Liver (tissue), 9 donors: ENCODE results near the gene RIPOR1. TPM values are rescaled to one million over a fixed set of nuclear protein-coding genes. Genes with fewer than 3 reads are reported as not detected.

Experiments used
- DNase-seq: peaks from one replicate; pipeline ENCODE4 v3.0.0-alpha.2; 2017; ENCODE audit warnings: low spot score
- H3K27ac ChIP-seq, 2 donors: one replicate each; pipeline ENCODE4 v1.7.0; 2013; ENCODE audit warnings: inconsistent platforms in 2 of 2, low read length in 2 of 2, control low read depth in 1 of 2, low read depth in 1 of 2, mild to moderate bottlenecking in 1 of 2
- H3K27me3 ChIP-seq, 4 donors: one replicate each; pipeline versions ENCODE4 v1.6.1 to v1.7.0; 2013; ENCODE audit warnings: low read length in 3 of 4, inconsistent platforms in 1 of 4, mild to moderate bottlenecking in 1 of 4, moderate library complexity in 1 of 4; ENCODE audit not compliant: control insufficient read depth in 4 of 4, insufficient read depth in 4 of 4
- H3K36me3 ChIP-seq, 4 donors: one replicate each; pipeline versions ENCODE4 v1.6.1 to v1.7.0; 2013; ENCODE audit warnings: low read length in 3 of 4, mild to moderate bottlenecking in 3 of 4, low read depth in 1 of 4, moderate library complexity in 1 of 4; ENCODE audit not compliant: control insufficient read depth in 4 of 4, insufficient read depth in 3 of 4
- H3K4me1 ChIP-seq, 4 donors: one replicate each; pipeline versions ENCODE4 v1.6.1 to v1.7.0; 2013; ENCODE audit warnings: low read length in 3 of 4, mild to moderate bottlenecking in 3 of 4, moderate library complexity in 1 of 4; ENCODE audit not compliant: control insufficient read depth in 4 of 4, insufficient read depth in 4 of 4
- H3K4me3 ChIP-seq, 3 donors: one replicate each; pipeline versions ENCODE4 v1.6.1 to v1.7.0; 2013; ENCODE audit warnings: low read length in 3 of 3, control low read depth in 1 of 3, low read depth in 1 of 3, mild to moderate bottlenecking in 1 of 3
- H3K9ac ChIP-seq, 2 donors: one replicate each; pipeline ENCODE4 v1.7.0; 2013; ENCODE audit warnings: low read length in 2 of 2, mild to moderate bottlenecking in 2 of 2, moderate library complexity in 2 of 2, control low read depth in 1 of 2, low read depth in 1 of 2
- H3K9me3 ChIP-seq, 4 donors: one replicate each; pipeline versions ENCODE4 v1.6.1 to v1.7.0; 2013; ENCODE audit warnings: low read length in 3 of 4; ENCODE audit not compliant: control insufficient read depth in 4 of 4
- ATF3 ChIP-seq: IDR thresholded peaks from 2 replicates; pipeline ENCODE4 v1.6.1; 2016; ENCODE audit warnings: antibody characterized with exemption
- CTCF ChIP-seq: fragments of 150-350 bp; IDR thresholded peaks from 2 replicates; pipeline ENCODE4 v1.5.1; 2017; ENCODE audit warnings: improper control_type of control experiment, low read depth, low read length; ENCODE audit not compliant: missing input control
- EGR1 ChIP-seq, 2 donors: IDR thresholded peaks; 2 replicates each; pipeline ENCODE4 v1.6.1; 2016 to 2018; ENCODE audit warnings: antibody characterized with exemption in 2 of 2, low read depth in 2 of 2
- FOXA1 ChIP-seq: IDR thresholded peaks from 2 replicates; pipeline ENCODE4 v1.6.1; 2016; ENCODE audit warnings: antibody characterized with exemption
- FOXA2 ChIP-seq: IDR thresholded peaks from 2 replicates; pipeline ENCODE4 v1.6.1; 2016; ENCODE audit warnings: antibody characterized with exemption
- GABPA ChIP-seq, 2 donors: IDR thresholded peaks in 1 of 2; conservative IDR thresholded peaks in 1 of 2; 2 replicates each; pipeline ENCODE4 v1.6.1; 2016; ENCODE audit warnings: antibody characterized with exemption in 2 of 2, mild to moderate bottlenecking in 1 of 2, moderate library complexity in 1 of 2
- HNF4A ChIP-seq, 2 donors: conservative IDR thresholded peaks; 2 replicates each; pipeline ENCODE4 v1.6.1; 2016; ENCODE audit warnings: antibody characterized with exemption in 2 of 2, mild to moderate bottlenecking in 2 of 2
- HNF4G ChIP-seq: IDR thresholded peaks from 2 replicates; pipeline ENCODE4 v1.6.1; 2016; ENCODE audit warnings: antibody characterized with exemption
- JUND ChIP-seq, 2 donors: IDR thresholded peaks; 2 replicates each; pipeline ENCODE4 v1.6.1; 2016; ENCODE audit warnings: antibody characterized with exemption in 2 of 2
- MAX ChIP-seq: IDR thresholded peaks from 2 replicates; pipeline ENCODE4 v1.6.1; 2016; ENCODE audit warnings: antibody characterized with exemption
- NR2F2 ChIP-seq: IDR thresholded peaks from 2 replicates; pipeline ENCODE4 v1.6.1; 2016; ENCODE audit warnings: antibody characterized with exemption
- RAD21 ChIP-seq, 2 donors: IDR thresholded peaks; 2 replicates each; pipeline ENCODE4 v1.6.1; 2016; ENCODE audit warnings: antibody characterized with exemption in 2 of 2, mild to moderate bottlenecking in 2 of 2
- SP1 ChIP-seq: IDR thresholded peaks from 2 replicates; pipeline ENCODE4 v1.6.1; 2018; ENCODE audit warnings: antibody characterized with exemption, mild to moderate bottlenecking
- TAF1 ChIP-seq: conservative IDR thresholded peaks from 2 replicates; pipeline ENCODE4 v1.6.1; 2016; ENCODE audit warnings: antibody characterized with exemption, mild to moderate bottlenecking
- YY1 ChIP-seq: IDR thresholded peaks from 2 replicates; pipeline ENCODE4 v1.6.1; 2016; ENCODE audit warnings: antibody characterized with exemption, mild to moderate bottlenecking
- ZBTB33 ChIP-seq: IDR thresholded peaks from 2 replicates; pipeline ENCODE4 v1.6.1; 2016; ENCODE audit warnings: antibody characterized with exemption
- WGBS: extraction: QIAGEN DNeasy Blood & Tissue Kit; methylation state at CpG from one replicate; pipeline ENCODE4 v1.1.7; 2013; 5-methylcytosine and 5-hydroxymethylcytosine counted together
- polyA plus RNA-seq, 2 donors: library from polyadenylated mRNA; stranded (reverse) in 1 of 2; unstranded in 1 of 2; fragments of 200-250 nt in 1 of 2; fragments of >200 nt in 1 of 2; fragmentation: Nextera tagmentation in 1 of 2; extraction: Ambion mirVana in 1 of 2; gene quantifications; one replicate each; pipeline versions ENCODE4 v1.2.1 to v1.2.3, GENCODE V29; 2013 to 2015
- total RNA-seq, 2 donors: library from RNA; depleted of rRNA; stranded (reverse); fragments of >200 nt; gene quantifications; one replicate each; pipeline ENCODE4 v1.2.3, GENCODE V29; 2014
- TF ChIP-seq, protein P1 (sequence below): IDR thresholded peaks from 2 replicates; pipeline ENCODE4 v1.6.1; 2016; ENCODE audit warnings: antibody characterized with exemption, mild to moderate bottlenecking
- donor health status: healthy.
- donor health status: healthy.
- donor health status: healthy.
- donor health status: healthy.
- donor health status: healthy.

Gene RIPOR1
- total and polyA plus RNA-seq, 4 donors, result 7.6 to 25.2 (median 15.3) TPM

DNA sequence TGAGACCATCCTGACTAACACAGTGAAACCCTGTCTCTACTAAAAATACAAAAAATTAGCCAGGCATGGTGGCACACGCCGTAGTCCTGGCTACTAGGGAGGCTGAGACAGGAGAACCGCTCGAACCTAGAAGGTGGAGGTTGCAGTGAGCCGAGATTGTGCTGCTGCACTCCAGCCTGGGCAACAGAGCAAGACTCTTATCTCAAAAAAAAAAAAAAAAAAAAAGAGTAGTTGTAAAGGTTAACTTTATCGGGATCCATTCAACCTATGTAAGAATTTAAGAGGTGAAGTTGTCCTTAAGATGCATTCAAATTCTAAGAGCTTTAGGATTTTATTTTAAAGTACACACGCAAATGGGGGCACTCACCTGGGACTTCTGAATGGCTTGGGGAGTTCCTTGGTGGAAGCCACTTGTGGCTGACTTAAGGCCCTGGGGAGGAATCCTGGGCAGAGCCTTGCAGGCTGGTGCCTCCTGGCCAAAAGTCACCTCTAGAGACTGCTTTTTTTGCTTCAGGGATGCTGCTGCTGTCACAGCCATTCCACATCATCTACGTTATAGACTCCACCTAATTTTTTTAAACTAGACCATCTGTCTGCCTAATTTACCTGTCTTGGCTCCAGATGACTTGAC is 37.0 kb downstream of the RIPOR1 start:
- Histone ChIP-seq H3K4me1 (peaks cover 5 to 37% (median 29%) of the 10 kb centered on the region in 4 donors), H3K9me3 (no peaks in the 10 kb centered on the region), H3K4me3 (no peak overlapping the region), H3K27me3 (no peaks in the 10 kb centered on the region), H3K9ac (no peak overlapping the region), H3K27ac (no peak overlapping the region), H3K36me3 (no peaks in the 10 kb centered on the region)
- DNase-seq, result no peak
- 94% methylated on average over 8 of the region's 8 CpGs for WGBS
- no peak for TF ChIP-seq JUND (IDR thresholded peaks at IDR 0.05)
- TF ChIP-seq FOXA1, result no peak
- no peak for TF ChIP-seq ATF3
- TF ChIP-seq RAD21 (IDR thresholded peaks at IDR 0.05), result no peak
- TF ChIP-seq EGR1 (IDR thresholded peaks at IDR 0.05; ENCODE audit: low read depth in 2 of 2), result no peak
- TF ChIP-seq, protein P1, sequence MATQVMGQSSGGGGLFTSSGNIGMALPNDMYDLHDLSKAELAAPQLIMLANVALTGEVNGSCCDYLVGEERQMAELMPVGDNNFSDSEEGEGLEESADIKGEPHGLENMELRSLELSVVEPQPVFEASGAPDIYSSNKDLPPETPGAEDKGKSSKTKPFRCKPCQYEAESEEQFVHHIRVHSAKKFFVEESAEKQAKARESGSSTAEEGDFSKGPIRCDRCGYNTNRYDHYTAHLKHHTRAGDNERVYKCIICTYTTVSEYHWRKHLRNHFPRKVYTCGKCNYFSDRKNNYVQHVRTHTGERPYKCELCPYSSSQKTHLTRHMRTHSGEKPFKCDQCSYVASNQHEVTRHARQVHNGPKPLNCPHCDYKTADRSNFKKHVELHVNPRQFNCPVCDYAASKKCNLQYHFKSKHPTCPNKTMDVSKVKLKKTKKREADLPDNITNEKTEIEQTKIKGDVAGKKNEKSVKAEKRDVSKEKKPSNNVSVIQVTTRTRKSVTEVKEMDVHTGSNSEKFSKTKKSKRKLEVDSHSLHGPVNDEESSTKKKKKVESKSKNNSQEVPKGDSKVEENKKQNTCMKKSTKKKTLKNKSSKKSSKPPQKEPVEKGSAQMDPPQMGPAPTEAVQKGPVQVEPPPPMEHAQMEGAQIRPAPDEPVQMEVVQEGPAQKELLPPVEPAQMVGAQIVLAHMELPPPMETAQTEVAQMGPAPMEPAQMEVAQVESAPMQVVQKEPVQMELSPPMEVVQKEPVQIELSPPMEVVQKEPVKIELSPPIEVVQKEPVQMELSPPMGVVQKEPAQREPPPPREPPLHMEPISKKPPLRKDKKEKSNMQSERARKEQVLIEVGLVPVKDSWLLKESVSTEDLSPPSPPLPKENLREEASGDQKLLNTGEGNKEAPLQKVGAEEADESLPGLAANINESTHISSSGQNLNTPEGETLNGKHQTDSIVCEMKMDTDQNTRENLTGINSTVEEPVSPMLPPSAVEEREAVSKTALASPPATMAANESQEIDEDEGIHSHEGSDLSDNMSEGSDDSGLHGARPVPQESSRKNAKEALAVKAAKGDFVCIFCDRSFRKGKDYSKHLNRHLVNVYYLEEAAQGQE, result no peak
- TF ChIP-seq FOXA2, result no peak
- no peak for TF ChIP-seq HNF4A (conservative IDR thresholded peaks at IDR 0.05)
- TF ChIP-seq SP1, result no peak
- TF ChIP-seq MAX, result no peak
- TF ChIP-seq ZBTB33, result no peak
- no peak for TF ChIP-seq TAF1
- no peak for TF ChIP-seq HNF4G
- no peak for TF ChIP-seq NR2F2
- no peak for TF ChIP-seq CTCF

DNA sequence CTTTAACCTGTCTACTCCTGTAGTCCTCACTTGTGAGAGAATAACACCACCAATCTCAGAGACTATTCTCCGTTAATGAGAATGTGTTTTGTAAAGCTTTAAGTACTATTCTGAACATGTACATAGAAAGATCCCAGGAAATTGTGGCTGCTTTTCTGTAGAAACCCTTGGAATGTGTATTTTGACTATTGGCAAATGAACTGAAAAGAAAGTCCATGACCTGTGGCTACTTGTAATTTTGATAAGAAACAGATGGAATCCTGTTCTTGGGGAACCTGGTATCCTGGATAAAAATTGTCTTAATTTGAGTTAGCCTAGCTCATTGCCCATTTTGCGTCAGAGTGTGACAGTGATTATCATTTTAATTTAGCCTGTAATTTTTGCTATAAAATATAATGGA is 42.8 kb downstream of the RIPOR1 start:
- no peak for DNase-seq
- no peak overlapping the region for H3K4me3 ChIP-seq
- 97% methylated on average over 2 of the region's 2 CpGs for WGBS
- no peak overlapping the region for H3K27ac ChIP-seq
- no peaks in the 10 kb centered on the region for H3K9me3 ChIP-seq
- H3K9ac ChIP-seq, result no peak overlapping the region
- peaks cover 3 to 7% (median 4%) of the 10 kb centered on the region in 4 donors for H3K4me1 ChIP-seq
- peaks cover 3 to 14% (median 11%) of the 10 kb centered on the region in 4 donors for H3K36me3 ChIP-seq
- no peaks in the 10 kb centered on the region for H3K27me3 ChIP-seq
- TF ChIP-seq HNF4A (conservative IDR thresholded peaks at IDR 0.05) (no peak), SP1 (no peak), ATF3 (no peak), RAD21 (IDR thresholded peaks at IDR 0.05) (no peak), TAF1 (no peak), ZBTB33 (no peak), YY1 (no peak), JUND (IDR thresholded peaks at IDR 0.05) (no peak), GABPA (IDR thresholded peaks at IDR 0.05 in 1 of 2, conservative IDR thresholded peaks at IDR 0.05 in 1 of 2) (no peak), FOXA1 (no peak), EGR1 (IDR thresholded peaks at IDR 0.05; ENCODE audit: low read depth in 2 of 2) (no peak), NR2F2 (no peak)
- TF ChIP-seq, protein P1, result no peak
